Activated CD8-positive, alpha-beta T cell treated with anti-CD3 and anti-CD28 coated beads for 36 hours (primary cell): ENCODE measurements around the gene ARHGEF5. TPM values are rescaled to one million over a fixed set of nuclear protein-coding genes. Genes with fewer than 3 reads are reported as not detected.

ENCODE experiments used
- ATAC-seq: fragments of 200-7000 bp; cut with Tn5 transposase; one replicate; pipeline ENCODE4 v1.10.0; 2021; ENCODE audit warnings: mild to moderate bottlenecking, moderate library complexity
- CTCF ChIA-PET: fragments of 350-600 bp; sonication (Branson Sonifier 250); formaldehyde crosslinking; loops from one replicate; lab custom pipeline; 2021; ENCODE audit warnings: antibody characterized with exemption; lab: Charles Lee
- POLR2A ChIA-PET: fragments of 350-600 bp; sonication (Branson Sonifier 250); formaldehyde crosslinking; loops from one replicate; lab custom pipeline; 2021; ENCODE audit warnings: antibody characterized with exemption; lab: Charles Lee
- DNase-seq: peaks from one replicate; pipeline ENCODE4 v3.0.0-alpha.2; 2020
- H3K27ac Mint-ChIP-seq: one replicate; pipeline ENCODE4 v1.8.0; 2021; ENCODE audit warnings: mild to moderate bottlenecking, mixed read lengths
- H3K27me3 Mint-ChIP-seq: one replicate; pipeline ENCODE4 v1.8.0; 2021; ENCODE audit warnings: mixed read lengths
- H3K36me3 Mint-ChIP-seq: one replicate; pipeline ENCODE4 v1.8.0; 2021; ENCODE audit warnings: low read depth, mixed read lengths
- H3K4me1 Mint-ChIP-seq: one replicate; pipeline ENCODE4 v1.8.0; 2021; ENCODE audit warnings: low read depth, mixed read lengths
- H3K4me3 Mint-ChIP-seq: one replicate; pipeline ENCODE4 v1.8.0; 2021; ENCODE audit warnings: mild to moderate bottlenecking, moderate library complexity, mixed read lengths
- H3K9me3 Mint-ChIP-seq: one replicate; pipeline ENCODE4 v1.8.0; 2021; ENCODE audit warnings: mixed read lengths
- CTCF ChIP-seq: fragments of 200-600 bp; IDR thresholded peaks from one replicate; pipeline ENCODE4 v1.8.0; 2022; ENCODE audit warnings: antibody characterized with exemption, mild to moderate bottlenecking
- intact Hi-C: fragments of 100-400 bp; cut with micrococcal nuclease; formaldehyde crosslinking; loops from one replicate; pipeline ENCODE4 v1.10.0; 2022
- total RNA-seq, 2 experiments: library from RNA; stranded (reverse); gene quantifications; one replicate each; pipeline ENCODE4 v1.2.3, GENCODE V29; 2021

ARHGEF5 gene
- total RNA-seq, 2 experiments from 2014 or later = 6.7 to 7.5 TPM

- no peaks in the 10 kb centered on the region for H3K9me3 Mint-ChIP-seq
- intact Hi-C loops = no loop called here
- no peak for ATAC-seq
- H3K36me3 Mint-ChIP-seq = no peaks in the 10 kb centered on the region
- no peak overlapping the region for H3K27ac Mint-ChIP-seq
- DNase-seq = no peak
- no peak for TF ChIP-seq CTCF
- ChIA-PET POLR2A (no interaction called here), CTCF (no interaction called here)
- H3K4me3 Mint-ChIP-seq = no peak overlapping the region
- no peaks in the 10 kb centered on the region for H3K27me3 Mint-ChIP-seq
- H3K4me1 Mint-ChIP-seq = no peaks in the 10 kb centered on the region
Observed at GRCh38 chr7:144398291-144398690, 43.1 kb downstream of the ARHGEF5 start.

GRCh38 chr7:144398911-144399310 is 43.7 kb downstream of the ARHGEF5 start:
- Mint-ChIP-seq H3K4me3 (no peak overlapping the region), H3K9me3 (no peaks in the 10 kb centered on the region), H3K4me1 (no peaks in the 10 kb centered on the region), H3K36me3 (no peaks in the 10 kb centered on the region), H3K27ac (no peak overlapping the region), H3K27me3 (no peaks in the 10 kb centered on the region)
- no peak for TF ChIP-seq CTCF
- no peak for DNase-seq
- no peak for ATAC-seq
- intact Hi-C loops = no loop called here
- POLR2A ChIA-PET = no interaction called here
- CTCF ChIA-PET = no interaction called here

- H3K4me3 Mint-ChIP-seq = no peak overlapping the region
- DNase-seq = no peak
- H3K4me1 Mint-ChIP-seq = no peaks in the 10 kb centered on the region
- no peak overlapping the region for H3K27ac Mint-ChIP-seq
- TF ChIP-seq CTCF = no peak
- no peaks in the 10 kb centered on the region for H3K27me3 Mint-ChIP-seq
- H3K9me3 Mint-ChIP-seq = no peaks in the 10 kb centered on the region
- no peak for ATAC-seq
- no peaks in the 10 kb centered on the region for H3K36me3 Mint-ChIP-seq
- CTCF ChIA-PET = interaction anchor here (0.7 kb wide), 1 partner anchor 55 kb away, joined by 3 read pairs; no protein-coding TSS in a partner anchor
- intact Hi-C loops = no loop called here
- POLR2A ChIA-PET = no interaction called here
Observed at GRCh38 chr7:144399946-144400345, 44.7 kb downstream of the ARHGEF5 start.

GRCh38 chr7:144401490-144401889 is 46.3 kb downstream of the ARHGEF5 start:
- Mint-ChIP-seq H3K27ac (no peak overlapping the region), H3K27me3 (no peaks in the 10 kb centered on the region), H3K4me1 (no peaks in the 10 kb centered on the region), H3K9me3 (no peaks in the 10 kb centered on the region), H3K4me3 (no peak overlapping the region), H3K36me3 (no peaks in the 10 kb centered on the region)
- intact Hi-C loops = no loop called here
- CTCF ChIA-PET = no interaction called here
- TF ChIP-seq CTCF = no peak
- DNase-seq = no peak
- POLR2A ChIA-PET = no interaction called here
- no peak for ATAC-seq

GRCh38 chr7:144403102-144403501 is 47.9 kb downstream of the ARHGEF5 start:
- POLR2A ChIA-PET = interaction anchor here (0.9 kb wide), 1 partner anchor 15 kb away, joined by 3 read pairs; no protein-coding TSS in a partner anchor
- Mint-ChIP-seq H3K27ac (no peak overlapping the region), H3K27me3 (peaks cover 2% of the 10 kb centered on the region), H3K4me1 (no peaks in the 10 kb centered on the region), H3K4me3 (no peak overlapping the region), H3K9me3 (no peaks in the 10 kb centered on the region), H3K36me3 (no peaks in the 10 kb centered on the region)
- no peak for TF ChIP-seq CTCF
- intact Hi-C loops = no loop called here
- ATAC-seq (no peak), DNase-seq (no peak)
- CTCF ChIA-PET = no interaction called here
